Liver (tissue), 9 donors: ENCODE measurements around the gene MYO15A. TPM values are rescaled to one million over a fixed set of nuclear protein-coding genes. Genes with fewer than 3 reads are reported as not detected.
A peak's percentile ranks its signal among the peaks of the same experiment; 100 is the strongest.

Experiments used
- DNase-seq: peaks from one replicate; pipeline ENCODE4 v3.0.0-alpha.2; 2017; ENCODE audit warnings: low spot score
- H3K27ac ChIP-seq, 2 donors: one replicate each; pipeline ENCODE4 v1.7.0; 2013; ENCODE audit warnings: inconsistent platforms in 2 of 2, low read length in 2 of 2, control low read depth in 1 of 2, low read depth in 1 of 2, mild to moderate bottlenecking in 1 of 2
- H3K27me3 ChIP-seq, 4 donors: one replicate each; pipeline versions ENCODE4 v1.6.1 to v1.7.0; 2013; ENCODE audit warnings: low read length in 3 of 4, inconsistent platforms in 1 of 4, mild to moderate bottlenecking in 1 of 4, moderate library complexity in 1 of 4; ENCODE audit not compliant: control insufficient read depth in 4 of 4, insufficient read depth in 4 of 4
- H3K36me3 ChIP-seq, 4 donors: one replicate each; pipeline versions ENCODE4 v1.6.1 to v1.7.0; 2013; ENCODE audit warnings: low read length in 3 of 4, mild to moderate bottlenecking in 3 of 4, low read depth in 1 of 4, moderate library complexity in 1 of 4; ENCODE audit not compliant: control insufficient read depth in 4 of 4, insufficient read depth in 3 of 4
- H3K4me1 ChIP-seq, 4 donors: one replicate each; pipeline versions ENCODE4 v1.6.1 to v1.7.0; 2013; ENCODE audit warnings: low read length in 3 of 4, mild to moderate bottlenecking in 3 of 4, moderate library complexity in 1 of 4; ENCODE audit not compliant: control insufficient read depth in 4 of 4, insufficient read depth in 4 of 4
- H3K4me3 ChIP-seq, 3 donors: one replicate each; pipeline versions ENCODE4 v1.6.1 to v1.7.0; 2013; ENCODE audit warnings: low read length in 3 of 3, control low read depth in 1 of 3, low read depth in 1 of 3, mild to moderate bottlenecking in 1 of 3
- H3K9ac ChIP-seq, 2 donors: one replicate each; pipeline ENCODE4 v1.7.0; 2013; ENCODE audit warnings: low read length in 2 of 2, mild to moderate bottlenecking in 2 of 2, moderate library complexity in 2 of 2, control low read depth in 1 of 2, low read depth in 1 of 2
- H3K9me3 ChIP-seq, 4 donors: one replicate each; pipeline versions ENCODE4 v1.6.1 to v1.7.0; 2013; ENCODE audit warnings: low read length in 3 of 4; ENCODE audit not compliant: control insufficient read depth in 4 of 4
- ATF3 ChIP-seq: IDR thresholded peaks from 2 replicates; pipeline ENCODE4 v1.6.1; 2016; ENCODE audit warnings: antibody characterized with exemption
- CTCF ChIP-seq: fragments of 150-350 bp; IDR thresholded peaks from 2 replicates; pipeline ENCODE4 v1.5.1; 2017; ENCODE audit warnings: improper control_type of control experiment, low read depth, low read length; ENCODE audit not compliant: missing input control
- EGR1 ChIP-seq, 2 donors: IDR thresholded peaks; 2 replicates each; pipeline ENCODE4 v1.6.1; 2016 to 2018; ENCODE audit warnings: antibody characterized with exemption in 2 of 2, low read depth in 2 of 2
- FOXA1 ChIP-seq: IDR thresholded peaks from 2 replicates; pipeline ENCODE4 v1.6.1; 2016; ENCODE audit warnings: antibody characterized with exemption
- FOXA2 ChIP-seq: IDR thresholded peaks from 2 replicates; pipeline ENCODE4 v1.6.1; 2016; ENCODE audit warnings: antibody characterized with exemption
- GABPA ChIP-seq, 2 donors: IDR thresholded peaks in 1 of 2; conservative IDR thresholded peaks in 1 of 2; 2 replicates each; pipeline ENCODE4 v1.6.1; 2016; ENCODE audit warnings: antibody characterized with exemption in 2 of 2, mild to moderate bottlenecking in 1 of 2, moderate library complexity in 1 of 2
- HNF4A ChIP-seq, 2 donors: conservative IDR thresholded peaks; 2 replicates each; pipeline ENCODE4 v1.6.1; 2016; ENCODE audit warnings: antibody characterized with exemption in 2 of 2, mild to moderate bottlenecking in 2 of 2
- HNF4G ChIP-seq: IDR thresholded peaks from 2 replicates; pipeline ENCODE4 v1.6.1; 2016; ENCODE audit warnings: antibody characterized with exemption
- JUND ChIP-seq, 2 donors: IDR thresholded peaks; 2 replicates each; pipeline ENCODE4 v1.6.1; 2016; ENCODE audit warnings: antibody characterized with exemption in 2 of 2
- MAX ChIP-seq: IDR thresholded peaks from 2 replicates; pipeline ENCODE4 v1.6.1; 2016; ENCODE audit warnings: antibody characterized with exemption
- NR2F2 ChIP-seq: IDR thresholded peaks from 2 replicates; pipeline ENCODE4 v1.6.1; 2016; ENCODE audit warnings: antibody characterized with exemption
- RAD21 ChIP-seq, 2 donors: IDR thresholded peaks; 2 replicates each; pipeline ENCODE4 v1.6.1; 2016; ENCODE audit warnings: antibody characterized with exemption in 2 of 2, mild to moderate bottlenecking in 2 of 2
- REST ChIP-seq: IDR thresholded peaks from 2 replicates; pipeline ENCODE4 v1.6.1; 2016; ENCODE audit warnings: antibody characterized with exemption, mild to moderate bottlenecking
- RXRA ChIP-seq, 2 donors: IDR thresholded peaks; 2 replicates each; pipeline ENCODE4 v1.6.1; 2017 to 2018; ENCODE audit warnings: antibody characterized with exemption in 2 of 2, mild to moderate bottlenecking in 1 of 2
- SP1 ChIP-seq: IDR thresholded peaks from 2 replicates; pipeline ENCODE4 v1.6.1; 2018; ENCODE audit warnings: antibody characterized with exemption, mild to moderate bottlenecking
- TAF1 ChIP-seq: conservative IDR thresholded peaks from 2 replicates; pipeline ENCODE4 v1.6.1; 2016; ENCODE audit warnings: antibody characterized with exemption, mild to moderate bottlenecking
- YY1 ChIP-seq: IDR thresholded peaks from 2 replicates; pipeline ENCODE4 v1.6.1; 2016; ENCODE audit warnings: antibody characterized with exemption, mild to moderate bottlenecking
- ZBTB33 ChIP-seq: IDR thresholded peaks from 2 replicates; pipeline ENCODE4 v1.6.1; 2016; ENCODE audit warnings: antibody characterized with exemption
- WGBS: extraction: QIAGEN DNeasy Blood & Tissue Kit; methylation state at CpG from one replicate; pipeline ENCODE4 v1.1.7; 2013; 5-methylcytosine and 5-hydroxymethylcytosine counted together
- polyA plus RNA-seq, 2 donors: library from polyadenylated mRNA; stranded (reverse) in 1 of 2; unstranded in 1 of 2; fragments of 200-250 nt in 1 of 2; fragments of >200 nt in 1 of 2; fragmentation: Nextera tagmentation in 1 of 2; extraction: Ambion mirVana in 1 of 2; gene quantifications; one replicate each; pipeline versions ENCODE4 v1.2.1 to v1.2.3, GENCODE V29; 2013 to 2015
- total RNA-seq, 2 donors: library from RNA; depleted of rRNA; stranded (reverse); fragments of >200 nt; gene quantifications; one replicate each; pipeline ENCODE4 v1.2.3, GENCODE V29; 2014
- donor health status: healthy.
- donor health status: healthy.
- donor health status: healthy.
- donor health status: healthy.
- donor health status: healthy.

MYO15A gene
- total and polyA plus RNA-seq, 4 donors, result 0.15 to 2.9 (median 0.97) TPM

- TF ChIP-seq CTCF (no peak), SP1 (no peak), RAD21 (IDR thresholded peaks at IDR 0.05) (no peak), ATF3 (no peak)
Observed at GRCh38 chr17:18116078-18116477, 7.5 kb downstream of the MYO15A start (continued).

GRCh38 chr17:18117533-18117932, 9.0 kb downstream of the MYO15A start:
- peak; percentile 58 for TF ChIP-seq YY1
- TF ChIP-seq HNF4A (conservative IDR thresholded peaks at IDR 0.05), result peak; percentile 99
- no peak for TF ChIP-seq EGR1 (IDR thresholded peaks at IDR 0.05; ENCODE audit: low read depth in 2 of 2)
- TF ChIP-seq NR2F2, result no peak
- peak; percentile 30 for TF ChIP-seq FOXA2
- TF ChIP-seq ZBTB33, result no peak
- no peak for TF ChIP-seq FOXA1
- no peak for TF ChIP-seq RAD21 (IDR thresholded peaks at IDR 0.05)
- peak; percentile 89 to 90 for TF ChIP-seq RXRA (IDR thresholded peaks at IDR 0.05)
- peak; percentile 97 for TF ChIP-seq HNF4G
- TF ChIP-seq ATF3, result no peak
- no peak for TF ChIP-seq MAX
- TF ChIP-seq GABPA (IDR thresholded peaks at IDR 0.05 in 1 of 2, conservative IDR thresholded peaks at IDR 0.05 in 1 of 2), result no peak
- TF ChIP-seq REST, result peak; percentile 92
- TF ChIP-seq JUND (IDR thresholded peaks at IDR 0.05), result peak in 1 of 2 donors; percentile 75
- peak; percentile 99 for TF ChIP-seq SP1
- TF ChIP-seq TAF1, result no peak
- no peak for TF ChIP-seq CTCF
- no peaks in the 10 kb centered on the region for H3K36me3 ChIP-seq
- peak overlapping the region; percentile 83 to 94 for H3K27ac ChIP-seq
- H3K9ac ChIP-seq, result peak overlapping the region; percentile 39 to 80
- no peaks in the 10 kb centered on the region for H3K9me3 ChIP-seq
- peaks cover 10 to 50% (median 31%) of the 10 kb centered on the region in 4 donors for H3K4me1 ChIP-seq
- WGBS, result 38% methylated on average over 1 of the region's 1 CpG
- no peak for DNase-seq
- peak overlapping the region; percentile 27 to 71 (median 57) for H3K4me3 ChIP-seq
- H3K27me3 ChIP-seq, result no peaks in the 10 kb centered on the region
